Suprapubic skin (tissue), 4 donors: ENCODE results near the gene TULP4. TPM values are rescaled to one million over a fixed set of nuclear protein-coding genes. Genes with fewer than 3 reads are reported as not detected.

Experiments
- DNase-seq, 2 donors: peaks; one replicate each; pipeline ENCODE4 v3.0.0-alpha.2; 2019; ENCODE audit warnings: low spot score in 2 of 2
- H3K27ac ChIP-seq: fragments of 200-600 bp; sonication (generic); one replicate; pipeline ENCODE4 v1.5.1; 2019
- H3K27me3 ChIP-seq: fragments of 200-600 bp; sonication (generic); one replicate; pipeline ENCODE4 v1.5.1; 2019
- H3K36me3 ChIP-seq: fragments of 200-600 bp; sonication (generic); one replicate; pipeline ENCODE4 v1.5.1; 2019
- H3K4me1 ChIP-seq: fragments of 200-600 bp; sonication (generic); one replicate; pipeline ENCODE4 v1.5.1; 2019
- H3K4me3 ChIP-seq: fragments of 200-600 bp; sonication (generic); one replicate; pipeline ENCODE4 v1.5.1; 2019; ENCODE audit warnings: mild to moderate bottlenecking
- H3K9me3 ChIP-seq: fragments of 200-600 bp; sonication (generic); one replicate; pipeline ENCODE4 v1.5.1; 2019
- CTCF ChIP-seq, 2 donors: fragments of 200-600 bp in 1 of 2; fragments of 450-650 bp in 1 of 2; sonication (generic) in 1 of 2; IDR thresholded peaks; one replicate each; pipeline ENCODE4 v1.5.1; 2016 to 2019; ENCODE audit warnings: antibody characterized with exemption in 2 of 2, mild to moderate bottlenecking in 1 of 2, moderate library complexity in 1 of 2
- EP300 ChIP-seq: sonication (generic); formaldehyde crosslinking; IDR thresholded peaks from one replicate; pipeline ENCODE4 v1.6.1; 2017; ENCODE audit warnings: antibody characterized with exemption
- POLR2A ChIP-seq, 2 donors: fragments of 450-650 bp; IDR thresholded peaks; one replicate each; pipeline ENCODE4 v1.6.1; 2017; ENCODE audit warnings: antibody characterized with exemption in 2 of 2, mild to moderate bottlenecking in 2 of 2, moderate library complexity in 2 of 2
- POLR2AphosphoS5 ChIP-seq, 3 donors: sonication (generic); formaldehyde crosslinking; IDR thresholded peaks; one replicate each; pipeline ENCODE4 v1.6.1; 2017; ENCODE audit warnings: antibody characterized with exemption in 3 of 3
- WGBS: methylation state at CpG from one replicate; pipeline ENCODE4 v1.1.5; 2018; 5-methylcytosine and 5-hydroxymethylcytosine counted together
- total RNA-seq, 4 donors: library from RNA; depleted of rRNA; stranded (reverse); fragments of >200 nt; gene quantifications; one replicate each; pipeline ENCODE4 v1.1.0, GENCODE V29; 2016

The TULP4 gene
- total RNA-seq, 4 donors from 2014 or later: 123 to 156 (median 132) TPM

GRCh38 chr6:158361961-158362669 lies 49.9 kb downstream of the TULP4 start:
- Histone ChIP-seq H3K27ac (no peak overlapping the region), H3K27me3 (no peaks in the 10 kb centered on the region), H3K4me3 (no peak overlapping the region), H3K4me1 (peaks cover 5% of the 10 kb centered on the region), H3K36me3 (no peaks in the 10 kb centered on the region), H3K9me3 (no peaks in the 10 kb centered on the region)
- 89% methylated on average over 5 of the region's 5 CpGs for WGBS
- TF ChIP-seq POLR2AphosphoS5 (IDR thresholded peaks at IDR 0.05): no peak
- no peak for TF ChIP-seq POLR2A (IDR thresholded peaks at IDR 0.05)
- TF ChIP-seq EP300: no peak
- no peak for TF ChIP-seq CTCF (IDR thresholded peaks at IDR 0.05)
- DNase-seq: no peak

- 93% methylated on average over 6 of the region's 6 CpGs for WGBS
- Histone ChIP-seq H3K27ac (no peak overlapping the region), H3K4me3 (no peak overlapping the region), H3K4me1 (no peaks in the 10 kb centered on the region), H3K27me3 (no peaks in the 10 kb centered on the region), H3K9me3 (no peaks in the 10 kb centered on the region), H3K36me3 (no peaks in the 10 kb centered on the region)
- no peak for DNase-seq
- TF ChIP-seq EP300 (no peak), POLR2AphosphoS5 (IDR thresholded peaks at IDR 0.05) (no peak), CTCF (IDR thresholded peaks at IDR 0.05) (no peak), POLR2A (IDR thresholded peaks at IDR 0.05) (no peak)
These were observed 54.1 kb downstream of the TULP4 start for GRCh38 chr6:158366363-158366762.

GRCh38 chr6:158367816-158368215 lies 55.6 kb downstream of the TULP4 start:
- Histone ChIP-seq H3K9me3 (no peaks in the 10 kb centered on the region), H3K27me3 (no peaks in the 10 kb centered on the region), H3K36me3 (no peaks in the 10 kb centered on the region), H3K4me3 (no peak overlapping the region), H3K27ac (no peak overlapping the region), H3K4me1 (peaks cover 5% of the 10 kb centered on the region)
- TF ChIP-seq POLR2A (IDR thresholded peaks at IDR 0.05) (no peak), CTCF (IDR thresholded peaks at IDR 0.05) (no peak), POLR2AphosphoS5 (IDR thresholded peaks at IDR 0.05) (no peak), EP300 (no peak)
- DNase-seq: no peak
- 87% methylated on average over 6 of the region's 6 CpGs for WGBS

- DNase-seq: no peak
- Histone ChIP-seq H3K4me1 (peaks cover 9% of the 10 kb centered on the region), H3K27ac (no peak overlapping the region), H3K9me3 (no peaks in the 10 kb centered on the region), H3K36me3 (no peaks in the 10 kb centered on the region), H3K27me3 (no peaks in the 10 kb centered on the region), H3K4me3 (no peak overlapping the region)
- WGBS: 99% methylated on average over 4 of the region's 4 CpGs
- TF ChIP-seq POLR2AphosphoS5 (IDR thresholded peaks at IDR 0.05) (no peak), CTCF (IDR thresholded peaks at IDR 0.05) (no peak), EP300 (no peak), POLR2A (IDR thresholded peaks at IDR 0.05) (no peak)
These were observed 57.0 kb downstream of the TULP4 start for GRCh38 chr6:158369241-158369640.

- no peak overlapping the region for H3K4me3 ChIP-seq
- H3K9me3 ChIP-seq: no peaks in the 10 kb centered on the region
- H3K27ac ChIP-seq: no peak overlapping the region
- DNase-seq: no peak
- H3K4me1 ChIP-seq: peaks cover 9% of the 10 kb centered on the region
- no peaks in the 10 kb centered on the region for H3K27me3 ChIP-seq
- H3K36me3 ChIP-seq: no peaks in the 10 kb centered on the region
- 83% methylated on average over 4 of the region's 4 CpGs for WGBS
- no peak for TF ChIP-seq CTCF (IDR thresholded peaks at IDR 0.05)
- no peak for TF ChIP-seq EP300
- no peak for TF ChIP-seq POLR2AphosphoS5 (IDR thresholded peaks at IDR 0.05)
- TF ChIP-seq POLR2A (IDR thresholded peaks at IDR 0.05): no peak
These were observed 58.5 kb downstream of the TULP4 start for GRCh38 chr6:158370805-158371204.
